SK-MEL-5 (cell line): ENCODE results near the gene NR1I3. TPM values are rescaled to one million over a fixed set of nuclear protein-coding genes. Genes with fewer than 3 reads are reported as not detected.

ENCODE experiments used
- DNase-seq: peaks from one replicate; pipeline ENCODE4 v3.0.0-alpha.2; 2016; ENCODE audit warnings: low read depth, low spot score
- in situ Hi-C: cut with HindIII; loops from 2 replicates; pipeline ENCODE4 v1.10.0; 2016; ENCODE audit warnings: low sequenced_read_pairs, high pct_unique_total_duplicates, low pct_unique_long_range_greater_than_20kb
- total RNA-seq: library from RNA; depleted of rRNA; stranded (reverse); fragments of >200 nt; shearing (Covaris generic); gene quantifications from 2 replicates; pipeline ENCODE4 v1.2.3, GENCODE V29; 2014

The NR1I3 gene
- total RNA-seq, 1 experiment from 2014 or later, result not detected

GRCh38 chr1:161201836-161202712, 35.9 kb downstream of the NR1I3 start, which contains the start of gene NDUFS2:
Gene NDUFS2, plus strand, starts transcription at chr1:161202367. Its CDS starts 19 bp downstream, at chr1:161202386.
- peak; percentile 99 for DNase-seq
- in situ Hi-C loops, result loop anchor here (25.0 kb wide), 1 partner anchor 185 kb away; no protein-coding TSS in a partner anchor

- in situ Hi-C loops, result loop anchor here (25.0 kb wide), 1 partner anchor 186 kb away; no protein-coding TSS in a partner anchor
- no peak for DNase-seq
Measured at GRCh38 chr1:161200992-161201835, 36.8 kb downstream of the NR1I3 start.

GRCh38 chr1:161200421-161200991, 37.5 kb downstream of the NR1I3 start:
- no peak for DNase-seq
- in situ Hi-C loops, result loop anchor here (25.0 kb wide), 1 partner anchor 187 kb away; no protein-coding TSS in a partner anchor

- in situ Hi-C loops, result loop anchor here (25.0 kb wide), 1 partner anchor 188 kb away; no protein-coding TSS in a partner anchor
Measured at GRCh38 chr1:161199506-161200139, 38.4 kb downstream of the NR1I3 start.

GRCh38 chr1:161198897-161199431, 39.0 kb downstream of the NR1I3 start, which contains the start of gene ADAMTS4:
Gene ADAMTS4, minus strand, starts transcription at chr1:161199054. Its CDS starts 427 bp downstream, at chr1:161198627.
- in situ Hi-C loops, result no loop called here
- DNase-seq, result no peak

More at GRCh38 chr1:161199506-161200139, 38.4 kb downstream of the NR1I3 start:
- DNase-seq, result no peak

GRCh38 chr1:161198194-161198896, 39.7 kb downstream of the NR1I3 start:
- peak; percentile 37 for DNase-seq
- in situ Hi-C loops, result no loop called here

GRCh38 chr1:161197560-161198193, 40.3 kb downstream of the NR1I3 start:
- no peak for DNase-seq
- in situ Hi-C loops, result no loop called here

GRCh38 chr1:161196521-161197451, 41.2 kb downstream of the NR1I3 start:
- no peak for DNase-seq
- in situ Hi-C loops, result no loop called here

- no peak for DNase-seq
- in situ Hi-C loops, result no loop called here
Measured at GRCh38 chr1:161196111-161196510, 41.9 kb downstream of the NR1I3 start.

GRCh38 chr1:161195171-161195570, 42.8 kb downstream of the NR1I3 start:
- in situ Hi-C loops, result no loop called here

GRCh38 chr1:161193561-161194235, 44.3 kb downstream of the NR1I3 start:
- in situ Hi-C loops, result no loop called here
- DNase-seq, result no peak

More at GRCh38 chr1:161195171-161195570, 42.8 kb downstream of the NR1I3 start:
- DNase-seq, result no peak

- in situ Hi-C loops, result no loop called here
- peak; percentile 84 for DNase-seq
Measured at GRCh38 chr1:161192476-161193465, 45.2 kb downstream of the NR1I3 start.

- no peak for DNase-seq
- in situ Hi-C loops, result no loop called here
Measured at GRCh38 chr1:161191971-161192370, 46.0 kb downstream of the NR1I3 start.
